Osteoblast (primary cell): Measurements from ENCODE around the gene CKLF. TPM values are rescaled to one million over a fixed set of nuclear protein-coding genes. Genes with fewer than 3 reads are reported as not detected.

Experiments used
- DNase-seq: peaks from one replicate; pipeline ENCODE4 v3.0.0; 2011; ENCODE audit warnings: low spot score, mixed read lengths; ENCODE audit not compliant: insufficient read length; ENCODE audit errors: missing footprints
- H2AFZ ChIP-seq: 2 replicates; pipeline ENCODE4 v1.6.0; 2011; ENCODE audit warnings: mild to moderate bottlenecking, low read length
- H3K27ac ChIP-seq: 2 replicates; pipeline ENCODE4 v1.5.1; 2011; ENCODE audit warnings: mild to moderate bottlenecking, low read depth, low read length, moderate library complexity
- H3K27me3 ChIP-seq: 2 replicates; pipeline ENCODE4 v1.6.0; 2012; ENCODE audit warnings: mild to moderate bottlenecking, control low read depth, inconsistent platforms, low read length, moderate library complexity; ENCODE audit not compliant: insufficient read depth
- H3K36me3 ChIP-seq: 2 replicates; pipeline ENCODE4 v1.5.1; 2011; ENCODE audit warnings: mild to moderate bottlenecking, low read length, control low read depth, moderate library complexity; ENCODE audit not compliant: insufficient read depth
- H3K4me1 ChIP-seq: 2 replicates; pipeline ENCODE4 v1.5.1; 2011; ENCODE audit warnings: mild to moderate bottlenecking, low read length, control low read depth, moderate library complexity; ENCODE audit not compliant: insufficient read depth
- H3K4me2 ChIP-seq: 2 replicates; pipeline ENCODE4 v1.6.0; 2011; ENCODE audit warnings: mild to moderate bottlenecking, low read length; ENCODE audit not compliant: insufficient read depth
- H3K4me3 ChIP-seq: fragments of 200-600 bp; sonication (generic); 3 replicates; pipeline ENCODE4 v1.5.1; 2012; ENCODE audit warnings: mild to moderate bottlenecking, low read length, inconsistent platforms; ENCODE audit not compliant: insufficient read depth
- H3K79me2 ChIP-seq: 2 replicates; pipeline ENCODE4 v1.6.0; 2012; ENCODE audit warnings: mild to moderate bottlenecking, low read length, control low read depth, inconsistent platforms; ENCODE audit not compliant: insufficient read depth
- H3K9me3 ChIP-seq: 2 replicates; pipeline ENCODE4 v1.5.1; 2011; ENCODE audit warnings: low read depth, low read length, control low read depth
- H4K20me1 ChIP-seq: 2 replicates; pipeline ENCODE4 v1.6.0; 2012; ENCODE audit warnings: mild to moderate bottlenecking, low read length, control low read depth; ENCODE audit not compliant: insufficient read depth
- total RNA-seq: library from RNA; depleted of rRNA; stranded (reverse); fragments of >200 nt; gene quantifications from 2 replicates; pipeline ENCODE4 v1.2.3, GENCODE V29; 2012
- TF ChIP-seq, protein P1 (sequence below): IDR thresholded peaks from 2 replicates; pipeline ENCODE4 v1.5.1; 2011; ENCODE audit warnings: mild to moderate bottlenecking, low read depth, low read length, moderate library complexity; ENCODE audit errors: extremely low read depth

Gene CKLF
- total RNA-seq, 1 donor = 46.0 TPM

DNA sequence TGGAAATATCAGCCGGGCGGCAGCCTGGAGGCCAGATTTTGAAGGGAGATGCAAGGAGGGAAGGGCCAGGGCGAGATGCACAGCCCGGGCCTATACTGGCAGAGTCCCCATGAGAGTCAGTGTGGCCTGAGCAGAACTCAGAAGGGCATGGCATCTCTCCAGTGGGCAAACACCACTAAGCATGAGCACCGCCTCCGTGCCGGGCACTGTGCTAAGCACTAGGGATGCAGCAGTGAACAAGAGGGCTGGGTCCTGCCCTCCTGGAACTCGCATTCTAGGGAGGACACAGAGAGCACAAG lies 35.9 kb upstream of the CKLF start:
- Histone ChIP-seq H3K36me3 (peaks cover 6% of the 10 kb centered on the region), H3K27ac (peak overlapping the region; percentile 59), H3K4me3 (no peak overlapping the region), H3K9me3 (no peaks in the 10 kb centered on the region), H3K4me2 (no peak overlapping the region), H3K27me3 (no peaks in the 10 kb centered on the region), H3K79me2 (peaks cover 2% of the 10 kb centered on the region), H3K4me1 (peaks cover 46% of the 10 kb centered on the region), H4K20me1 (peaks cover 2% of the 10 kb centered on the region), H2AFZ (peak overlapping the region; percentile 48)
- TF ChIP-seq, protein P1, sequence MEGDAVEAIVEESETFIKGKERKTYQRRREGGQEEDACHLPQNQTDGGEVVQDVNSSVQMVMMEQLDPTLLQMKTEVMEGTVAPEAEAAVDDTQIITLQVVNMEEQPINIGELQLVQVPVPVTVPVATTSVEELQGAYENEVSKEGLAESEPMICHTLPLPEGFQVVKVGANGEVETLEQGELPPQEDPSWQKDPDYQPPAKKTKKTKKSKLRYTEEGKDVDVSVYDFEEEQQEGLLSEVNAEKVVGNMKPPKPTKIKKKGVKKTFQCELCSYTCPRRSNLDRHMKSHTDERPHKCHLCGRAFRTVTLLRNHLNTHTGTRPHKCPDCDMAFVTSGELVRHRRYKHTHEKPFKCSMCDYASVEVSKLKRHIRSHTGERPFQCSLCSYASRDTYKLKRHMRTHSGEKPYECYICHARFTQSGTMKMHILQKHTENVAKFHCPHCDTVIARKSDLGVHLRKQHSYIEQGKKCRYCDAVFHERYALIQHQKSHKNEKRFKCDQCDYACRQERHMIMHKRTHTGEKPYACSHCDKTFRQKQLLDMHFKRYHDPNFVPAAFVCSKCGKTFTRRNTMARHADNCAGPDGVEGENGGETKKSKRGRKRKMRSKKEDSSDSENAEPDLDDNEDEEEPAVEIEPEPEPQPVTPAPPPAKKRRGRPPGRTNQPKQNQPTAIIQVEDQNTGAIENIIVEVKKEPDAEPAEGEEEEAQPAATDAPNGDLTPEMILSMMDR = no peak
- DNase-seq = peak; percentile 87

DNA sequence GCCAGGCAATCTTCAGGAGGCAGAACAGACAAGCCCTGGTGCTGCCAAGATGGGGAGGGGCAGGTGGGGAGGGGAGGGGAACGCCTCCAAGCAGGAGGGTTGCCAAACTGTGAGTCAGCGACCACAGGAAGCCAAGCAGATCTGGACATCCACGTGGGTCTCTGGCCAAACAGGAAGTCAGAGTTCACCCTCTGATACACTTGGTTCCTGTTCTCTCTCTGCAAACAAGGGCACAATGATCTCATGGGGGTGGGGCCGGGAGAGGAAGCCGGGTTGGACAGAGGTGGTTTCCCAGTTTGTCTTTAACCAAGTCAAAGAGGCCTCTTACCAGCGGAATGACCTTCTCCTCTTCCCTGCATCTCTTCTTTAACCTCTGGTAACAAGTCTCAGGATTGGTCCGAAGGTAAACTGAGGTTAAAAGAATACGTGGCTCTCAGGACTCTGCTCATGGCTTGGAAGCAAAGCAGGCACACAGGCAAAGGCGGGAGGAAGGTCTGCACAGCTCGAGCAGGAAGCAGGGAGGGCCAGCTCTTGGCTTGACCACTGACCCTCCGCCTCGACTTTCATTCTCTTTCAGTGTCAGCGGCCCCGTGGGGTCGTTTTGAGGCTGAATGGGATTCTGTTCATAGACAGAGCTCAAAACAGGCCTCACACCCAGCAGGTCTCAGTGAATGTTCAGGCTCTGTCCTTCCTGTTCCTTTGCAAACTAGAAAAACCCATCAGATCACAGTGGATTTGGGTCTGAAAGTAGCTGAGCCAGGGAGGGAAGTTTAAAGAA lies 35.4 kb upstream of the CKLF start:
- peak overlapping the region; percentile 84 for H2AFZ ChIP-seq
- peak; percentile 97 for DNase-seq

DNA sequence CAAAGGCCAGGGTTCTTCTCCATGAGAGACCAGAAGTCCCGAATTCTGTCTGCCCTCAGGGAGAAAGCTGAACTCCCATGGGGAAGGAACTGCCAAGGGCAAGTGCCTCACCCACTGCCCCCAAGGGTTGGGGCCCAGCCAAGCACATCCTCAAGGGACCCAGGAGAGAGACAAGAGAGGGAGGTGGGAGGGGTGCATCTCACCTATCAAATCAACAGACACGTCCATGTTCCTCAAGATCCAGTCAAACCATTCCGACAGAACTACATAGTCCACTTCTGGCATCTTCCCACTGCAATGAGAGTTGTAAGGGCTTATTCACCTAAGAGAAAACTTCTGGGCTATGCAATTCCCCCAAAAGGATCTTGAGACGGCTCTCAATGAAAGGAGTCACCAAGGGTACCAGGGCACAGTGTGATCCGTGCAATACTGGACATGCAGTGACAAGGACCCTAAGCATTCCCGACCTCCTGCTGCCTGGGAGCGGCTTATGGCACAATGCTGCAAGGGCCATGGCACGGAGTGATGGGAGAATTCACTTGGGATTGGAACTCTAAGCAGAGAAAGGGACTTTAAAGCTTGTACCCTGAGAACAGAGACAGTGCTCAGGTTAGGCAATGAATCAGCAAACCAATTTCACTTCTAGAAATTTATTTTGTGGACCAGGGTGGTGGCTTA lies 34.7 kb upstream of the CKLF start:
- Histone ChIP-seq H3K9me3 (no peaks in the 10 kb centered on the region), H4K20me1 (peaks cover 2% of the 10 kb centered on the region), H3K36me3 (peaks cover 6% of the 10 kb centered on the region), H3K27me3 (no peaks in the 10 kb centered on the region), H3K27ac (peak overlapping the region; percentile 88), H2AFZ (no peak overlapping the region), H3K4me3 (no peak overlapping the region), H3K4me2 (peak overlapping the region; percentile 73), H3K4me1 (peaks cover 44% of the 10 kb centered on the region), H3K79me2 (peaks cover 2% of the 10 kb centered on the region)
- DNase-seq = peak; percentile 30
- TF ChIP-seq, protein P1 = no peak

More for the DNA sequence above, 35.4 kb upstream of the CKLF start:
- H3K27me3 ChIP-seq = no peaks in the 10 kb centered on the region
- H3K4me1 ChIP-seq = peaks cover 46% of the 10 kb centered on the region
- H3K27ac ChIP-seq = peak overlapping the region; percentile 88
- peaks cover 2% of the 10 kb centered on the region for H4K20me1 ChIP-seq
- H3K79me2 ChIP-seq = peaks cover 2% of the 10 kb centered on the region
- peak overlapping the region; percentile 73 for H3K4me2 ChIP-seq
- TF ChIP-seq, protein P1 = no peak
- no peaks in the 10 kb centered on the region for H3K9me3 ChIP-seq
- peak overlapping the region; percentile 44 for H3K4me3 ChIP-seq
- peaks cover 6% of the 10 kb centered on the region for H3K36me3 ChIP-seq
